ENCODE results near the gene SHC3. TPM values are rescaled to one million over a fixed set of nuclear protein-coding genes. Genes with fewer than 3 reads are reported as not detected.

The SHC3 gene
- total RNA-seq, 4 donors from 2014 or later: 1.1 to 11.4 (median 3.4) TPM

GRCh38 chr9:88965473-88965872 lies 213.1 kb downstream of the SHC3 start:
- no peaks in the 10 kb centered on the region for H3K27me3 ChIP-seq
- no peak overlapping the region for H3K27ac ChIP-seq
- WGBS, 2 donors: 90 to 93% methylated on average over 8 of the region's 8 CpGs
- no peaks in the 10 kb centered on the region for H3K36me3 ChIP-seq
- DNase-seq (ENCODE audit: low spot score in 2 of 2): no peak
- H3K4me3 ChIP-seq: no peak overlapping the region
- TF ChIP-seq EP300 (IDR thresholded peaks at IDR 0.05) (no peak), CTCF (IDR thresholded peaks at IDR 0.05) (no peak), POLR2A (IDR thresholded peaks at IDR 0.05) (no peak)
- no peaks in the 10 kb centered on the region for H3K4me1 ChIP-seq
- no peaks in the 10 kb centered on the region for H3K9me3 ChIP-seq

DNA sequence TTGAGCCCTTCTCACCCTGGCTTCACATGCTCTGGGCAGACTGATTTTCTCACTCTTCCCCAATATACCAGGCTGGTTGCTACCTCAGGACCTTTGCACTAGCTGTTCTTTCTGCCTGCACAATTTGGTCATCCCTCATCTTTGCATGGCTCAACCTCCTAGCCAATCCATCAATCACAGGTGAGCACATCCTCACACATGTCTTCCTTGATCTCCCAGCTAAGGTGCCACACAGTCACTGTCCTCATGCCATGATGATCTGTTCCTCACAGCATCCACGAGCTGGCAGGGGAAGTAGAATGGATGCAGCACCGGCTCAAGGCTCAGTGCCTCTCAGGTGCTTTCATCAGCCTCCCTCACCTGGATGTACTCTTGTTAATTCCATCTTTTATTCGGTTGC lies 218.0 kb downstream of the SHC3 start:
- TF ChIP-seq CTCF (IDR thresholded peaks at IDR 0.05) (no peak), POLR2A (IDR thresholded peaks at IDR 0.05) (no peak), EP300 (IDR thresholded peaks at IDR 0.05) (no peak)
- DNase-seq (ENCODE audit: low spot score in 2 of 2): no peak
- H3K36me3 ChIP-seq: no peaks in the 10 kb centered on the region
- 83 to 85% methylated on average over 3 of the region's 3 CpGs for WGBS, 2 donors
- no peak overlapping the region for H3K4me3 ChIP-seq
- H3K9me3 ChIP-seq: no peaks in the 10 kb centered on the region
- no peaks in the 10 kb centered on the region for H3K27me3 ChIP-seq
- H3K4me1 ChIP-seq: no peaks in the 10 kb centered on the region
- H3K27ac ChIP-seq: no peak overlapping the region

GRCh38 chr9:88959727-88960469 lies 218.7 kb downstream of the SHC3 start:
- WGBS, 2 donors: 93 to 94% methylated on average over 5 of the region's 5 CpGs
- TF ChIP-seq POLR2A (IDR thresholded peaks at IDR 0.05) (no peak), CTCF (IDR thresholded peaks at IDR 0.05) (no peak), EP300 (IDR thresholded peaks at IDR 0.05) (no peak)
- H3K27ac ChIP-seq: no peak overlapping the region

DNA sequence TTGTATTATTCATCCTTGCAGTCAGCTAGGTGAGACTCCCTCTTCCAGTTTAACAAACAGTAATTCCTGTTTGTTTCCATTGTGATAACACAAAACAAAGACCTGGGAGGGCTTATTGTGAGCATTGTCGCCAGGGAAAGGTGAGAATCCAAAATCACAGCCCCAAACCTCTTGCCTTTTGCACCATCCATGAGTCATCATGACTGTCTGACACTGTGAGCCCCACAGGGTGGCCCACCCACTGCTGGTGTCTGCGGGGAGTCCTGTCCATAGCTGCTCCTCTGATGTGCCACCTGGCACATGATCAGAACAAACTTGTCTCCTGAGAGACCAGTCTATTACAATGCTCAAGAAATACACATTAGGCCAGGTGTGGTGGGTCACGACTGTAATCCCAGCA lies 221.1 kb downstream of the SHC3 start:
- 88 to 89% methylated on average over 3 of the region's 3 CpGs for WGBS, 2 donors
- Histone ChIP-seq H3K27ac (no peak overlapping the region), H3K27me3 (no peaks in the 10 kb centered on the region), H3K36me3 (no peaks in the 10 kb centered on the region), H3K9me3 (no peaks in the 10 kb centered on the region), H3K4me1 (peaks cover 0 to 16% (median 4%) of the 10 kb centered on the region in 4 donors), H3K4me3 (no peak overlapping the region)
- no peak for DNase-seq (ENCODE audit: low spot score in 2 of 2)
- TF ChIP-seq POLR2A (IDR thresholded peaks at IDR 0.05) (no peak), EP300 (IDR thresholded peaks at IDR 0.05) (no peak), CTCF (IDR thresholded peaks at IDR 0.05) (no peak)

More at GRCh38 chr9:88959727-88960469, 218.7 kb downstream of the SHC3 start:
- H3K4me3 ChIP-seq: no peak overlapping the region
- H3K36me3 ChIP-seq: no peaks in the 10 kb centered on the region
- H3K4me1 ChIP-seq: no peaks in the 10 kb centered on the region
- H3K27me3 ChIP-seq: no peaks in the 10 kb centered on the region
- DNase-seq (ENCODE audit: low spot score in 2 of 2): no peak
- H3K9me3 ChIP-seq: no peaks in the 10 kb centered on the region

Other genes with a start within 250 kb of the SHC3 start
- gene S1PR3, start 187.3 kb downstream of the SHC3 start, total RNA-seq: 10 to 100 TPM; 13.0 to 25.8 (median 14.5) TPM
- 1 to 10 TPM; 3.5 to 7.2 (median 6.1) TPM for gene CKS2, start 132.4 kb upstream of the SHC3 start, total RNA-seq
- gene SECISBP2, start 139.7 kb upstream of the SHC3 start, total RNA-seq: 10 to 100 TPM; 57.7 to 77.1 (median 64.8) TPM